Activated T-cell treated with anti-CD3 and anti-CD28 coated beads for 1 hour (primary cell): ENCODE measurements around the gene DMD.
"Not testable (repeated sequence)": the region's sequence is repeated elsewhere in the genome, so short reads cannot be mapped to it uniquely, and the experiment has no call there.

Experiments used
- DNase-seq: peaks from one replicate; pipeline ENCODE4 v3.0.0-alpha.2; 2020; ENCODE audit warnings: low read depth

DMD gene

DNA sequence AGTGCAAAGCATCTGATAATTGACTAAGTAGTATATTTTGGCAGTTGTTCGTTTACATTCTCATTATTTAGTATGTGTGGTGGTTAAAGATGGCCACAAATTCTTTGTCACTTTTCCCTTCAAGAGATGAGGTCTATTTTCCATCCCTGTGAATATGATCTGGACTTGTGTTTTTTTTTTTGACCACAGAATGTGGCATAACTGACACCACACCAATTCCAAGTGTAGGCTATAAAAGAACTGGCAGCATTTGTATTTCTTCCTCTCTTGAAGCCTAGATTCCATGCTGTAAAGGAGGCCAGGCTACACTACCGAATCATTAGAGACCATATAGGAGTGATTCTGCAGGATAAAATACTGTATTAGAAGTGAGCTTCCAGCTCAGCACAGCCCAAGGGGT lies 596.6 kb downstream of the DMD start:
- DNase-seq, result no peak

DNA sequence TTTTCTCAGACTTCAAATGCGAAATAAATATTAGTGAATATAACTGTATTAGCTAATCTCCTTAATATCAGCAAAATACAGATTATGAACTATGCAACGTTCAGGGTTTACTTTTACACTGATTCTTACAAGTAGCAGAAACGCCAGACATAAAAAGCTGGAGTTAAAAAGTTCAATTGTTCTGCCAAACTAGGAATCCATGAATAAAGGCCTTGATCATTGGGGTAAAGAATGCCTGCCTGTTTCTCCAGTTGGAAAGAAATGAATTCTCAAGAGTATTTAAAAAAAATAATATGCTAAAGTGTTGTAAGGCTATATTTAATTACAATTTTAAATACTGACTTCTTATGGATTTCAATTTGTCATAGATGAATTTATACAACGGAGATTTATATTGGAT lies 612.2 kb downstream of the DMD start:
- no peak for DNase-seq

DNA sequence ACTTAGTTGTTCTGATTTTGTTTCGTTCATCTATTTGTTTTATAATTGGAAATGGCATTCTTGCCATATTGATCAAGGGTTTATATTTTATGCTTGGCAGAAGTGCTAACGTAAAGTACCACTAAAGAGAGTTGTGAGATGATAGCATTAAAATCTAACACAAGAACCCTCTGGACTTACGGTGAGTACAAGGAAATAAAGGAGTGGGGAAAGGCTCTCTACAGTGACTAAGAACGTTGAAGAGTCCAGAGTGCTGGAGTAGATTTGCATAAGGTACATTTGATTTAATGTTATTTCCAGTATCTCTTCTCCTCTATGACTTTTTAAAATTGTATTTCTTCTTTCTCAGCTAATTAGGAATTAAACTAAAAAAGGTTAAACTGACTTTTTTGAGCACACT lies 612.6 kb downstream of the DMD start:
- DNase-seq, result no peak

DNA sequence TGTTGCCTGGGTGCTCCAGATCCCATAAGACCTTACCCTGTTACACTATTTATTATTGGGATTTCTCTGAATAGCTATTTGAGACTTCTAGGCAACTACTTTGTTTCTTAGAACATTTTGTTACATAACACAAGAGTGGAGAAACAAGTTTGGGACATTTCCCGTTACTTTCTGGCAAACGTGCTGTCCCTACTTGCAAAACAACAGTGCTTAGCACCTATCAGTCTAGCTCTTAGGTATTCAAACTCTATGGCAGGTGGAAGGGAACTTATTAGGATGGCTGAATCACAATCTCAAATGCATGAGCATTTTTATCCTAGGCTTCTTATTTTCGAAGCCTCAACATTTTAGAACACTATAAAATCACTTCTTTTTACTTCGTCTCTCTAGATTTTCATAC lies 613.6 kb downstream of the DMD start:
- no peak for DNase-seq

DNA sequence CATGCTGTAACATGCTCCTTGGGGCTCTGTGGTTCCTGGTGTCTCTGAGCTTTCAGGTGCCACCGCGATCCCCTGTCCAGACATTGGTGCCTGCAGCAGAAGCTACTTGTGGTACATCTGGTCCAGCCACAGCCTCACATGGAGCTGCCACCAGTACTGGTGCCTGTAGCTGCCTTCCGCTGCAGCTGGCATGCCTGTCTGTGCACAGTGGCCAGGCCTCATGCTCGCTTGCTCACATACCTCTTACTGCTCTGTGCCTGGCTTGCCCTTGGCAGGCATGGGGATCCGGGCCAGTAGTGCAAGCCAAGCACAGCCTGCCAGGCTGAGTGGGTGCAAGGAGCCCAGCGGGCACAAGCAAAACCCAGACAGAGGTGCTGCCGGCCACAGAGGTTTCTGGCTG lies 618.6 kb downstream of the DMD start:
- DNase-seq, result no peak

DNA sequence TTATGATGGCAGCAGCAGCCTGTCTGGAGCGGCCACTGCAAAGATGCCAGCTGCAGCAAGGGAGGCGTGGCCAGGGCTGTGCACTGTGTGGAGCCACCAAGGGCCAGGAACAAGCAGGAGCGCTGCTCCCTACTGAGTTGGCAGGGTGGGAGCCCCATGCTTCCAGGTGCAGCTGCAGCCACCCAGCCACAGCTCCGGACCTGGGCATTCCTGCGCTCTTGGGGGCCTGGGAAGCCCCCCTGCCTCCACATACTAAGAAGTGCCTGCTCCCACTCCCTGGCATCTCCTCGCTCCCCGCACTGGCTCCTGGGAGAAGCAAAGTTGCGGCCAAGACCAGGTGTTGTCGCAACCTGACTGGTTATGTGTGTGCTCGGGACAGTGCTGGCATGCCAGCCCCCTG lies 619.8 kb downstream of the DMD start:
- no peak for DNase-seq

DNA sequence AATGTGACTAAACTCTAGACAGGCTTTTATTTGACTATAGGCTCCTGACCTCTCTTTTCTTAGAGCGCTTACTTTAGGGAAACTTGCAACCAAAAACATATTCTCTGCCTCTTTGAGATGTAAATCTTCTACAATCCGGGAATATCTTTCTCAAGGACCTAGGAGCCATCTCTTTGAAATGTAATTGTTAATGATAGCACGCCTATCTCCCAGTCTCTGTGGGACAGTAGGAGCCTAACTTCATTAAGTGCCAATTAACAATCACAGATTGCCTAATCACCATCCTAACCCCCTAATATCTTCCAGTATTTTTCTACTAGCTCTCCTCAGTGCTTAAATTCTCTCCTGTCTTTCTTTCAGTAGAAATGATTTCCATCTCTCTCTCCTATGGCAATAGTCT lies 628.6 kb downstream of the DMD start:
- no peak for DNase-seq

DNA sequence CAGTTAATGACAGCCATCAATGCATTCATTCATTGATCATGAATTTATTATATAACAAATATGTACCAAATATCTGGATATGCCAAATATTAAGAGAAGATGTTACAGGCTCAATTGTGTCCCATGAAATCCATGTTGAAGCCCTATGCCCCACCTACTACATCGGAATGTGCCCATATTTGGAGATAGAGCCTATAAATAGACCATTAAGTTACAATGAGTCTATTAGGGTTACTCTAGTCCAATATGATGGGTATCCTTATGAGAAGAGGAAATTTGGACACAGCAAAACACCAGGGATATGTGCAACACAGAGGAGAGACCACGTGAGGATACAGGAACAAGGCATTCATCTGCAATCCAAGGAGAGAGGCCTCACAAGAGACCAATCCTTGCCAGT lies 634.5 kb downstream of the DMD start:
- no peak for DNase-seq

DNA sequence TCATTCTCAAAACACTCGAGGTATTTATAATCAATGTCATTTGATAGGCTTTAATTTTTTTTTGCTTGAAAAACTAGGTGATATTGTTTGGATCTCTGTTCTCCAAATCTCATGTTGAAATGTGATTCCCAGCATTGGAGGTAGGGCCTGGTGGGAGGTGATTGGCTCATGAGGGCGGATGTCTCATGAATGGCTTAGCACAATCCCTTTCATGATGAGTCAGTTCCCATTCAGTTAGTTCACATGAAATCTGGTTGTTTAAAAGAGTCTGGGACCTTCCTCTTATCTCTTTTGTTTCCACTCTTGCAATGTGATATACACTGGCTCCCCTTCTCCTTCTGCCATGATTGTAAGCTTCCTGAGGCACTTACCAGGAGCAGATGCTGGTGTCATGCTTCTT lies 638.7 kb downstream of the DMD start:
- no peak for DNase-seq

DNA sequence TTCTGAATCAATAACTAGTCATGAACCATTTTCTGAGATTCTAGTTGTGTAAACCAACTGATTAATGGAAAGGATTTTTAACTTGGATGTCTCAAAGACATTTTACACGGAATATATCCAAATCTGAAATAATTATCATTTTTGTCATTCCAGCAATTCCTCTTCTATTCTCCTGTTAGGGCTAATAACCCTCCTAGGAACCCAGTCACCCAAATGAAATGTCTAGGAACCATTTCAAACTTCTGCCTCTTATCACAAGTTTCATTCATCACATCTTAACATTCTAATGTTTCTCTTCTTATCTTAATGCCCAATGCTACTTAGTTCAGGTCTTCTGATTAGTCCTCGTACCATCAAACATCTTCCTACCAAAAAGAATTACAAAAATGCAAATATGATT lies 639.8 kb downstream of the DMD start:
- DNase-seq, result no peak

DNA sequence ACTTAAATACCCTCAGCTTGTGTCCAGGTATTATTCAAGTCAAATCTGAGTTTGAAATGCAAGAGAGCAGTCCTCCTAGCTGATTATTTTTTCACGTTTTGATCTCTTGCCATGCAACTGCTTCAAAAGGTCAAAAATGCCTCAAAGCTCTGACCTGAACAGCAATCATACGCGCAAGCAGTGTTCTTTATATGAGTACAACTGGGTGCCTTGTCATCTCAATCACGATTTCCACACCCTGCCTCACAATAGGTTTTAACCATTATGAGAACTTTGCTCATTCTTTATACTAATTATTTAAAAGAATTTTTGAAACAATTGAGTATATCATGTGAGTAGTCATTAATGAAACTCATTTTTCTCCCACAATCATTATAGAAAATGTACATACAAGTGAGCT lies 649.1 kb downstream of the DMD start:
- no peak for DNase-seq

DNA sequence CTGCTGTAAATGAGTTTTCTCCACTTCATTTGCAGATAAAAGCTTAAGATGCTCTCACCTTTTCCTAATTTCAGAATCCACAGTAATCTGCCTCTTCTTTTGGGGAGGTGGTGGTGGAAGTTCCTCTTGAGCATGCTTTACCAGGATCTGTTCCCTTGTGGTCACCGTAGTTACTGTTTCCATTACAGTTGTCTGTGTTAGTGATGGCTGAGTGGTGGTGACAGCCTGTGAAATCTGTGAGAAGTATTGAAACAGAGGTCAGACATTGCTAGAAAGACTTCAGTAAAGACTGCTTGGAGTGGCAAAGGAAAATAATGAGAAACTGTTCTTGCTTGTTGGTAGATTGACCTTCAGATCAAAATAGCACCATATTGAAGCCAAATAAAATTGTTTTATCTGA lies 666.2 kb downstream of the DMD start:
- DNase-seq, result no peak

DNA sequence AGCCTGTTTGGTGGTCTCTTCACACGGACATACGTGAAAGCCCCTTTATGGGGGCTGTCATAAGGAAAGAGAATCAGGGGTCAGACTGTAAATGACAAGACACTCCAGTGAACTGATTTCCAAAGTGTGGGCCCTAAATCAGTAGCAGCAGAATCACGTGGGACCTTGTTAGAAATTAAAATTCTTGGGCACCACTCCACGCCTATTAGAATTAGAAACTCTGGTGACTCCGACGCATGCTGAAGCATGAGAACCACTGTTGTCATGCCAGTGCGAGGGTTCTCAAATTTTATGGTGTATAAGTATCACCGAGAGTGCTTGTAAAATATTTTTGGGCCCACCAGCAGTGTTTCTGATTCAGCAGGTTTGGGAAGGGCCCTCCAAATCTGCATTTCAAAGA lies 672.8 kb downstream of the DMD start:
- no peak for DNase-seq

DNA sequence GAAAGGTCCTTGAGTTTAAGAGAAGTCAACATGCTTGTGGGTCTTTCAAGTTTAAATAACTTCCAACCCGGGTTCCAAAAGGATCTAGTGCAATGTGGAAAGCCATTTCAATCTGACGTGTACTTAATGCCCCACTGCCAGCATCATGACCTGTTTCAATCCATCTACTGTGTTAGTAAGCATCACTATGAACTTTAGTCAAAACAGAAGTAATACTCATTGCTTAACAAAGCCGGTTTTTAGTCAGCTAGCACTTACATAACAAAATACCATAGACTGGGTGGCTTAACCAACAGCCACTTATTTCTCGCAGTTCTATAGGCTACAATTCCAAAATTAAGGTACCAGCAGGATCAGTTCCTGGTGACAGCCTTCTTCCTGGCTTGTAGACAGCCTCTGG lies 677.5 kb downstream of the DMD start:
- DNase-seq, result no peak

DNA sequence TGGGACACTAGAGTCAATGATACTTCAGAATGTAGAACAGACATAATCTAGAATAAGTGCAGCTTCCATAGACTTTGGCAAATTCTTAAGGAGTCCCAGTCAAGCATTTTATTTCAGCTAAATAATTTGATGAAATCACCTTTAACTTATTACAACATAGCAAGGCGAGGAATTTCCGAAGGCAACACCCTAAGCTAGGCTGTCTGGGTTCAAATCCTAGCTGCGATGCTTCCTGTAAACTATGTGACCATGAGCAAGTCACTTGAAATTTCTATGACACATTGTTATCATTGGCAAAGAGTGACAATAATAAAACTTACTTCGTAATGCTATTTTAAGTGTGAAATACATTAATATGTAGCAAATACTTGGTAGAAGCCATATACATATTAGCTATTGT lies 679.1 kb downstream of the DMD start:
- DNase-seq, result no peak

DNA sequence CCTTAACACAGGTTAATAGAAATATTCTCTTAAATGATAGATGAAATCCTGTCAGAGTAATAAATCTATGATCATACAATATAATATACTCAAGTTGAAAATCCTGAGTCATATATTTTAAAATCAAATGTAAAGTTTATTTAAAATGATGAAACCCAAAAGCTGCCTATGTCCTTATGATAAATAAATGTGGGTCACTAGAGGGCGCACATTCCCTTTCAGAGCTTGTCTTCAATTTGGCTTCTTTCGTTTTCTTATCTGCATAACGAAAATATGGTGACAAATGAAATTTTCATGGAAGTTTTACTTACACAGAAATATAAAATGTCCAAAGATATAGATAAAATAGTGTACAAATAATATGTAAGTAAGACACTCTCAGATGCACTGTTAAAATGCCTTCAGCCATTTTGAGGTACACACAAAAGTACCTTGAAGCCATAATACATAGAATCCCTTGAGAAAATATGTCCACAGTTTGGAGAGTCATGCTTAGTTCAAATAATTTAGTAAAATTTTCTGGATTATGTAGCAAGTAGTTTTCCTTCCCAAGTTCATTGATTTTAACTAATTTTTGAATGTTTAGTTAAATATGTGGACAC lies 680.4 kb downstream of the DMD start:
- no peak for DNase-seq

DNA sequence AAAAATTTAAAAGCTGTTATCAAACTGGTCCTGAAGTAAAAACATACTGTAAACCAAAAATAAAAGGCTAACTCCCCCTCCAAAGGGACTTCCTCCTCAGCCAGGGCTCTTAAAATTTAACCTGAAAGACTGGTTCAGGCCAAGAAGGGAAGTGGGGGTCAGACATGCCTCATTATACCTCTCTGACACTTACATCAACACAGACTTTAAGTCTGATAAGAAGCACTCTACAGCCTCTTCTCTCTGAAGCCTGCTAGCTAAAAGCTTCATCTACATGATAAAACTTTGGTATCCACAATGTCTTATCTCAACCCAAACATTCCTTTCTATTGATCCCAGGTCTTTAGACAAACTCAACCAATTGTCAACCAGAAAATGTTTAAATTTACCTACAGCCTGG lies 682.9 kb downstream of the DMD start:
- DNase-seq, result not testable (repeated sequence)

DNA sequence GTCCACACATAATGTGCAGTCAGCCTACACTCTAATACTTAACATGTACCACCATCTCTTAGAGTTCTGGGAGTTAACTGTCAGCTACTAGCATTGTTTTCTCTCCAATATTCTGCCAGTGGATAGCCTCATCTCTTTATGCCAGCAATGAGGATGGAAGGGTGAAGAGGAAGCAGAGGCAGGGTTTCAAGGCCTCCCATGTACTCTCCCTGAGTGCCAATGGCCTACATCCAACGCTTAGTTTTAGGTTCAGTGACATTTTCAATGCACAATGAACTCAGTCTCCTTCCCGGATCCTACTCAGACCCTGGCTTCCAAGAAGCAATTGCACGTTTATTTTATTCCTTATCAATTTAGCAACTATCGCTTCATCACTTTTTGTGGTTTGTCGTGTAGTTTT lies 686.1 kb downstream of the DMD start:
- DNase-seq, result no peak

DNA sequence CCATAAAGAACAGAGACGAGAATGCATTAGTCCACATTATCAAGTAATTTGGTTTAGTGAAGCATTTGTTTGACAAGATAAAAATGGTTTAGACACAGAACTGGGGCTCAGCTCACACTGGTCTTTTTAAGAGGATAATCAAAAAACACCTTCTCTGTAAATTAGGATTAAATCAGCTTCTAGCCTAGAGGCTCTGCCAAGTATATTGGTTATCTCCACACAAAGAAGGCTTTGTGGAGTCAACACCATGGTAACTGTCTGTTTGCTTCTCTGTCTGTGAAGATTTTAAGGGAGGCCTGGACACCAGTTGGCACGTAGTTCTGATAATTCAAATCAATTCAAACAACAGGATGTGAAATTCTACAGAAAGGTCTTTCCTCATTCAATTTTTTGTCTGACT lies 687.0 kb downstream of the DMD start:
- DNase-seq, result no peak

DNA sequence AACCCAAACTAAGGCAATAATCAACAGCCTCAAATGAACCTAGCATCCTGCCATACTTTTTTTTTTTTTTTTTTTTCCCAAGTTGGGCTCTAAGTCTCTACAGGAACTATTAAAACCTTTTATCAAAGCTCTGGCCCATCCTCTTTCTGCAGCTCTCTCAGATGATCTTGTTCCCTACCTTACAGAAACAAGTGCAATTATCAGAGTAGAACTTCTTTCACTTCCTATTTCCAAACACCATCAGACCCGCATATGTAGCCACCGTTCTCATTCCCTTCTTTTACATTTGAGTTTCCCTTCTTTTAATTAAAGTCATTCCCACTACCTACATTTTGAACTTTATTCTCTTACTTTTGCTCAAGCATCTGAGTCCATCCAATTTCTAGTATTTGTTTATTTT lies 690.6 kb downstream of the DMD start:
- no peak for DNase-seq

DNA sequence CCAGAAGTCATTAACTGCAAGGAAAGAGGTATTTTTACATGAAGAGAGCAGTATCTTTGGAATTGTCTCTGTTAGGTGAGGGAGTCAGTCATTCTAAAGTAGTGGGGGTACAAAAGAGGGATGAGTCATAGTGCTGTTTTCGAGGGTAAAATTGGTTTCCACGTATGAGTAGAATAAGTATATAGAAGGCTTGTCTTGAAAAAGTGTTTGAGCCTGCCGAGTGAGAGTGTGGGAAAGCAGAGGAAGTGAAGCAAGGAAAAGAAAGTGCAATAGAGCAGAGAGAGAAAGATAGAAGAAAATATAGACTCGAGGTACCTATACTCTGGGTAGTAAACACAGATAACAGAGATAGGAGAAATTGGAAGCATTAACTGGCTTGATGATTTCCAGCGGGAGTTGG lies 696.4 kb downstream of the DMD start:
- no peak for DNase-seq

DNA sequence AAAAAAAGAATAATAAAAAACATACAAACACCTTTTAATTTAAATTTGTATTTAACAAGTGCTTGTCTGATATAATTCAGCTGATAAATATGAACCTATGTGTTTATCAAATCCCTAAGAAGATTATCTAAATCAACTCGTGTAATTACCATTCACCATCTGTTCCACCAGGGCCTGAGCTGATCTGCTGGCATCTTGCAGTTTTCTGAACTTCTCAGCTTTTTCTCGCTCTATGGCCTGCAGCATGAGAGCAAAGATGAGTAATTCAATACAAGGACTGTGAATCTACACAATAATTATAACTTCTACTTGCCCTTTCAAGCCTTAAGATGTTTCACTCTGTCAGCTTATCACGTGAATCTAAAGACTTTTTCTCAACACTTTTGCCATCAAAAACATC lies 709.7 kb downstream of the DMD start:
- DNase-seq, result no peak

DNA sequence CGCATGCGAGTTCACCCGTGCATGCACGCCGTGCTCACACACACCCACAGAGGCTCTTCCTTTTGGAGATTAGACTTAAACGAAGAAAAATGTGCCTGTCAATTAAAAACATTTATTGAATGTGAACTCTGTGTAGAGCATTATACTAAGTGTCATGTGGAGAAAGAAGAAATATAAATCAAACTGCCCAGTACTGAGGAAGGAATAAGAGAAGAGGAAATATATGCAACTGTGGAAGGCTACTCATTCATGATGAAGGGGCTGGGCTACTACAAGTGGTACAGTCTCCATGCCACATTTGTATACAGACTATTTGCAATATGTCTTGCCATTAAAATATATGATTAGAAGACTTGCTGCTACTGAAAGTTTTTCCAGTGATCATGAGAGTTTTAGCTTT lies 714.7 kb downstream of the DMD start:
- no peak for DNase-seq

DNA sequence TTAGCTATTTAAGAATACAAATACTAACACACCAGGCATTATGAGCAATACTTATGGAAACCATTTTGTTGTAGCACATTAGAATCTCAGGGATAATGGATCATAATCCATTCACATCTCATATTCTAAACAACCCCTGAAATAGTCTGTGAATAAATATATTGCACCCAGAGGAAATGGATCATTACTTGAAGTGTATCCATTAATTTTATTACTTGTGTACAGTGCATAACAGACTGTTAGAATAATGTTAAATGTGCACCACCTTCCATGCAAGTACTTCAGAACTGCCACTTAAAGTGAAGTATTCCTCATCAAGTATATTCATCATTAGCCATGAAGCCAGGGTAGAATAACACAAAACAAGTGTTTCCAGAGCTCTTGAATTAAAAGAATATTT lies 715.5 kb downstream of the DMD start:
- no peak for DNase-seq

DNA sequence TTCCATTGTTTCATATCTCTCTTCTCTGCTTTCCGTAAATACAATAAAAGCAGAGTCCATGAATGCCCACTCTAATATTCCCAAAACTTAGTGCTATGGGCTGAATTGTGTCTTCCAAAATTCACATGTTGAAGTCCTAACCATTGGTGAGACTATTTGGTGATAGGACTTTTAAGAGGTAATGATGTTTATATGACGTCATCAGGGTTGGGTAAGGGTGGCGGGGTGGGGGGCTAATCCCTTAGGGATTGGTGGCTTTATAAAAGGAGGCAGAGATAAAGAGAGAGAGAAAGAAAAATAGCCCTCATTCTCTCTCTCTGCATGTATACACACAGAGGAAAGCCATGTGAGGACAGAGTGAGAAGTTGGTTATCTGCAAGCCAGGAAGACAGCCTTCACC lies 722.2 kb downstream of the DMD start:
- DNase-seq, result no peak
